ENCODE results near the gene BOLA1.
A peak's percentile ranks its signal among the peaks of the same experiment; 100 is the strongest.
"Not testable (repeated sequence)": the region's sequence is repeated elsewhere in the genome, so short reads cannot be mapped to it uniquely, and the experiment has no call there.

The BOLA1 gene, protein sequence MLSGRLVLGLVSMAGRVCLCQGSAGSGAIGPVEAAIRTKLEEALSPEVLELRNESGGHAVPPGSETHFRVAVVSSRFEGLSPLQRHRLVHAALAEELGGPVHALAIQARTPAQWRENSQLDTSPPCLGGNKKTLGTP

DNA sequence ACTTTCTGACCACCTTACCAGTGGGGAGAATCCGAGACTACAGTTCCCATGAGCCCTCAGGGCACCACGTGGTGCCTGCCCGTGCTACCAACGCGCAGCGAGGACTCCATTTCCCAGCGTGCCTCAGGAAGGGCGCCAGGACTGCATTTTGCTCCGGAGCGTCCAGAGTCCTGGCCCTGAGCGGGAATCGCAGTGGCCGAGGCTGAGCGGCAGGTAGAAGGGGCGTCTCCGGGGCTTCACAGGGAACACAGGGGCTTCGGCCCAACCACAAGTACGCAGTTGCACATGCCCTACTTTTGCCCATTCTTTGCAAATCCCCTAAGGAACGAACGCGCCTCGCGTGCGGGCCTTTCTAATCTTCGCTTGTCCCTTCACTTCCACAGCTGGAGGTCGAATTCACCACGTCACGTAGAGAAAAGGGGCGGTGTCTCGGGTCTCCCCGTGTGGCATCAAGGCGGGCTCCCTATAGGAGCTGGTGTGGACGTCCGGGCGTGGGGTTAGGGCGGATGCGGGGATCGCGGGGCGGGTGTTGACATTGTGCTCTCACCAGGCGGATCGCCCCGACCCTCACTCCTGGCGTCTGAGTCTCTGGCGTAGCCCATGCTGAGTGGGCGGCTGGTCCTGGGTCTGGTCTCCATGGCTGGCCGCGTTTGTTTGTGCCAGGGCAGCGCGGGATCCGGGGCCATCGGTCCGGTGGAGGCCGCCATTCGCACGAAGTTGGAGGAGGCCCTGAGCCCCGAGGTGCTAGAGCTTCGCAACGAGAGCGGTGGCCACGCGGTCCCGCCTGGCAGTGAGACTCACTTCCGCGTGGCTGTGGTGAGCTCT lies at the start of gene BOLA1:
Gene BOLA1, plus strand, starts transcription at position 109 of the 825 bp plus-strand sequence. Its CDS starts 492 bp downstream, at position 601.
- peak; percentile 86 for DNase-seq (ENCODE audit: low read depth)

DNA sequence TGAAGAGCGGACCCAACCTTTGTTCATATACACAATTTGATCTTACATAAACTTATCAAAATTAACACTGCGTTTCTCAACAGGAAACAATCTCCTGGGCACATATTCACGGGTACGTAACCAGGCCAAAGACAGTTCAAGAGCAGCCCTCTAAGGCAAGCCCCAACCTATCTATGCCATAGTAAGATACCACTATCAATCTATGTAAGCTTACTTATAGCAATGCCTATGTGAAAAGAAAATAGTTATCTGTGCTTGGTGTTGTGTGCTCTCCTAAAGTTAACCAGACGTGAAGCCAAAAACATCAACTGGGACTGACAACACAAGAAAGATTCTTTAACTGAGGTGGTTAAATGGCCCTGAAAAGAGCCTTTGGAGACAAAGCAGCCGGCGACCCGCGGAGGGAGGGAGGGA lies 49.4 kb upstream of the BOLA1 start:
- DNase-seq (ENCODE audit: low read depth), result no peak

DNA sequence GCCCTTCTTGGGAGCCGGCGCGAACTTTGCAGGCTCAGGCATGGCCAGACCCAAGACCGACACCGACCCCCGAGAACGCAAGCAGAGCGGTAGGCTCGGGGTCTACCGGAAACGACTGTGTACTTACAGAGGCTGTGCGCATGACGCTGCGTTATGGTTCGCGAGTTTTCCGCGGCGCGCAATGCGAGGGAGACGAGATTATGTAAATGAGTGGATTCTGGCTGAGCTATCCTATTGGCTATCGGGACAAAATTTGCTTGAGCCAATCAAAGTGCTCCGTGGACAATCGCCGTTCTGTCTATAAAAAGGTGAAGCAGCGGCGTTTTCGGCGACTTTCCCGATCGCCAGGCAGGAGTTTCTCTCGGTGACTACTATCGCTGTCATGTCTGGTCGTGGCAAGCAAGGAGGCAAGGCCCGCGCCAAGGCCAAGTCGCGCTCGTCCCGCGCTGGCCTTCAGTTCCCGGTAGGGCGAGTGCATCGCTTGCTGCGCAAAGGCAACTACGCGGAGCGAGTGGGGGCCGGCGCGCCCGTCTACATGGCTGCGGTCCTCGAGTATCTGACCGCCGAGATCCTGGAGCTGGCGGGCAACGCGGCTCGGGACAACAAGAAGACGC lies 48.5 kb upstream of the BOLA1 start:
- DNase-seq (ENCODE audit: low read depth), result not testable (repeated sequence)

DNA sequence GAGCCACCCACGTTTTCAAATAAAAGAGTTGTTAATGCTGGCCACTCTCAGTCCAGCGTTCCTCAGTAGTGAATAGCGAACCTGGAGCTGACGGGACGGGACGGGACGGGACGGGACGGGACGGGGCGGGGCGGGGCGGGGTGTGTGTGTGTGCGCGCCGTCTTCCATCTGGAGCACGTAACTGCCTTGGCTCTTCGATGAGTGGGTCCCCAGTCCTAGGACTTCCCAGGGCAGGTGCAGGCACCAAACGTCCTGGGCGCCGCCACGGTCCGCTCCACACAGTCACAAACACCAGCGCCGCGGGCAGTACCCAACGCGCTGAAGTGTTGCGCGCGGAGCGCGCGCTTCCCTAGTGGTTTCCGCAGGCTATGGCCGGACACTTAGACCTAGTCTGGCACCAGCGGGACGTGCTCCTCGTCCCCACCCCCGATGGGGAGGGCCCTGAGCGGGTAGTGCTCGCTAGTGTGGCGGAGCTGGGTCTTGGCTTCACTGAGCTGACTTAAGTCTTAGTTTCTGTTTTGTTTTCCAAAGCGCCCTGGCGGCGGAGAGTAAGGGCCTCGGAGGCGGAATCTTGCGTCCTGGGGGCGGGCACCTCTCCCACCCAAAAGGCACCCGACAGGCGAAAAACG lies 47.7 kb upstream of the BOLA1 start:
- not testable (repeated sequence) for DNase-seq (ENCODE audit: low read depth)

DNA sequence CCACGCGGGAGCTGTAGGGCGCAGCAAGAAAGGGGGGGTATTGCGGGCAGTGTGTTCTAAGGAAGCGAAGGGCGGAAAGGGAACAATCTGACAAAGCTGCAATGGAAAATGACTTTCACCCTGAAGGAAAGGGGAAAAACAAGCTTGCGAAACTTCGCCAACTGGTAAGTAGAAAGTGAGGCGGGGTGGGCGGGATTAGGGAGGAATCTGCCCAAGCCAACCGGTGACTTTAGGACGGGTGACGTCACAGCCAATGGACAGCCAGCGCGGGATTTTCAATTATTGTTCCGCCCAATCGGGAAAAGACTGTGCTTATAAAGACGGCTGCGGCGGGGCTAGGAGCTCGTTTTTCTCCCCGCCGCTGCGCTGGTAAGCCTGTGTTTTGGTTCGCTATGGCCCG lies 47.1 kb upstream of the BOLA1 start:
- not testable (repeated sequence) for DNase-seq (ENCODE audit: low read depth)

DNA sequence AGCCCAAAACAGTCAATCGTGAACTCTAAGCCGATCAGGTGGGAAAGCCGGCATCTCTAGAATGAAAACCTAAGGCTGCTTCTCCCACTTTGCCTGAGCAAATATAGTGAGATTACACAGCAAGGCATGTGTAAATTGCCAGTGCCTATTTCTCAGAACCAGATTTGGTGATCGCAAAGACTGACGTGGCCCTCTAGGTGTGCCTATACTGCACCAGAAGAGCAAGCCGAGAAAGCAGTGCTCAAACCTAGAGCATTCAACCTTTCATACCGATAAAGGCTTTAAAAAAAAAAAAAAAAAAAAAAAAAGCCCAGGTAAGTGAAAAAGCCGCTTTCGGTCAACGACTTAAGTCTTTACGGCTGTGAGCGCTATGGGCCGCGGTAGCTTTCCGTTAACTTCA lies 39.1 kb upstream of the BOLA1 start:
- not testable (repeated sequence) for DNase-seq (ENCODE audit: low read depth)

DNA sequence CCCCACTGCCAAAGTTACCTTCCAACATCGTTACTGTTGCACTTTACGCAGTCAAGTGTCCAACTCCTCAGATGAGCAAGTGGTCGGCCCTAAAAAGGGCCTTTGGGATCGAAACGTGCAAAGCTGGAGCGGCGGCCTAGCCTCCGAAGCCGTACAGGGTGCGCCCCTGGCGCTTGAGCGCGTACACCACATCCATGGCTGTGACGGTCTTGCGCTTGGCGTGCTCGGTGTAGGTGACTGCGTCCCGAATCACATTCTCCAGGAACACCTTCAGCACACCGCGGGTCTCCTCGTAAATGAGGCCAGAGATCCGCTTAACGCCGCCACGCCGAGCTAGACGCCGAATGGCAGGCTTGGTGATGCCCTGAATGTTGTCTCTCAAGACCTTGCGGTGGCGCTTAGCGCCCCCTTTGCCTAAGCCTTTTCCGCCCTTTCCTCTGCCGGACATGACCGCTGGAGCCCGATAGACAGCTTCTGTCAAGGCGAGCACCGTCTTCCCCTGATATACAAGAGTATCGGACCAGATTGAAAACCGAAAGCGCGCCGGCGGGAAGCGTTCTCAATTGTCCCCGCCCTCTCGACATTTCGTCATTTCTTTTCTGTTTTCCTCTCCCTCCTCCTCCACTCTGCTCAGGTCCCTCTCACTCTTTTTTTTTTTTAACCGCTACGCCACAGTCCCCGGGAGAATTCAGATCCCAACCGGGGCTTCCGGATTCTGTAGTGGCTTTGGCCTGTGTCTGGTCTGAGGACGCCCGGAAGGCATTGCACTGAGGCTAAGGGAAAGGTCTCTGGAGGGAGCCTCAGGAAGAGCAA lies 38.5 kb upstream of the BOLA1 start:
- DNase-seq (ENCODE audit: low read depth), result not testable (repeated sequence)

DNA sequence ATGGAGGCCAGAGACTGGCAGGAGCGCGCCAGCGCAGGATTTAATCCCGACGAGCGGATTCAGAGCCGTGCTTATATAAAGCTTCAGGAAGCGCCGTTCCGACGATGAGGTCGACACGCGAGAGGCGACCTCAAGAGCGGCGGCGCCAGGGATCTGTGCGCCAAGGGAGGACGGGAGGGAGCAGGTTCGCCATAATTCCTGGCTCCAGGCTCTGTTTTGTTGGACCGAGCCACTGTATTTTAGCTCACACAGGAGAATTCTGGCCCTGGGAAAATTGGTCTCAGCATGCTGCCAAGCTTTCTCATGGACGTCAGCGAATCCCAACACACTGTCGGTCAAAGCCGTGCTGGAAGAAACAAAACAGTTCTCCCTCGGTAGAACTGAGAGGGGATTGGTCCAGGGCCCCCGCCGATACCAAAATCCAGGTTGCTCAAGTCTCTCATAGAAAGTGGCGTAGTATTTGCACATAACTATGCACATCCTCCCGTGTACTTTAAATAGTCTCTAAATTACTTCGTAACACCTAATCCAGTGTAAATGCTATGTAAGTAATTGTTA lies 37.8 kb upstream of the BOLA1 start:
- DNase-seq (ENCODE audit: low read depth), result not testable (repeated sequence)

DNA sequence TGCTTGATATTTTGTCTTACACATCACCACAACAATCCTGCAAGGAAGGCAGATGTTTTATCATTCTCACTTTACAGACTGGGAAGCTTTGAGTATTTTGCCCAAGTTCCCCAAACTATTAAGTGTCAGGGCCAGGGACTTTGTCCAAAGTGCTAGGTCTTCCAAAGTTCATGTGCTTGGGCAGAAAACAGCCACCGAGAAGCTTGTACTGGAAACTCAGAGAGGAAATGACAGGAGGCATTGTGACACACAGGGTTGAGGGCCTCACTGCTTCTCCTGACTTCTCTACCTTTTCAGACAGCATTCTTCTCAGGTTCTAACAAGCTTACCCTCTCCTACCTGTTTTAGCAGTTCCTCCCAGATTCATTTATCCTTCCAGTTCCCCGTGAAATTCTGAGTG lies 32.5 kb upstream of the BOLA1 start:
- not testable (repeated sequence) for DNase-seq (ENCODE audit: low read depth)

DNA sequence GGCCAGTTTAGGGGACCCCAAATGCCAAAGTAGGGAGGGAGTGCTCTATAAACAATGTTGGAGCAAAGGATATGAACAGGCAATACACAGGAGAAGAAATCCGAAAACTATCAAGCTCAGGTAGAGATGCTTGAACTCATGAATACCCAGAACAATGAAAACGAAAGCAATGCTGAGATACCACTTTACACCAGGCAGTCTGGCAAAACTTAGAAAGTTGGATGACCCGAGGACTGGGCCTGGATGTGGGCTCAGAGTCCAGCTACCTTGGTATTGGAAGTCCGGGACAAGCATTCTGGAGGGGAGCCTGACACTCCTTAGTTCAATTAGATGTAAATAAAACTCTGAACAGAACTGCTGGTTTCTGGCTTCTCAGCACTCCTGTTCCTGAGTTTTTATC lies 26.3 kb upstream of the BOLA1 start:
- not testable (repeated sequence) for DNase-seq (ENCODE audit: low read depth)

DNA sequence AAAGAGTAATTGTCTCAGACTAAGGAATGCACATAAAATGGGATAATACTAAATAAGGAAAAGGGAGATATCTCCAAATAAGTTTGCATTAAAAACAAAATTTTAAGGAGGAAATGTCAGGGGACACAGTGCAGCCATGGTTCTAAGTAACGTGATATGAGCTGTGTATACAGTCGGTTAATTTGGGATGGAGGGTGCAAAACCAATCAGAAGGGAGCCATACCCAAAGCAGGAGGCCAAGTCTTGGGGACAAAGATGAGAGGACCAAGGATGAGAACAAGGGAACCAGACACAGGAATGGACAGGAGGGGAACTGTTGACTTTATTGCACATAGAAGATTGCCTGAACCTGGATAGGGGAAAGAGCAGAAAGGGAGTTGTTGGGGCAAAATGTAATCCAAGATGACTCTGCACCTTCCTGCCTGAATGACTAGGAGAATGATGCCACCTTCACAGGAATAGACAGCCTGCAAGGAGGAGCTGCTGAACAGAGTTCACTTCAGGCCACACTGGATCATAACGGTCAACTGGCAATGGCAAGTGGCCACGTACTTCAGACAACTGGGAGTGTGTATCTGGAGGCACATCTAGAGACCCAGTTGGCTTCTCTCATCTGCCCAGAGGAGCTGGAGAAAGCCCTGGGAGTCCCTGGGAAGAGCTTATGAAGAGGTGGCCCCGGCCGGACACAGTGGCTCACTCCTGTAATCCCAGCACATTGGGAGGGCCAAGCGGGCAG lies 22.0 kb upstream of the BOLA1 start:
- DNase-seq (ENCODE audit: low read depth), result no peak

DNA sequence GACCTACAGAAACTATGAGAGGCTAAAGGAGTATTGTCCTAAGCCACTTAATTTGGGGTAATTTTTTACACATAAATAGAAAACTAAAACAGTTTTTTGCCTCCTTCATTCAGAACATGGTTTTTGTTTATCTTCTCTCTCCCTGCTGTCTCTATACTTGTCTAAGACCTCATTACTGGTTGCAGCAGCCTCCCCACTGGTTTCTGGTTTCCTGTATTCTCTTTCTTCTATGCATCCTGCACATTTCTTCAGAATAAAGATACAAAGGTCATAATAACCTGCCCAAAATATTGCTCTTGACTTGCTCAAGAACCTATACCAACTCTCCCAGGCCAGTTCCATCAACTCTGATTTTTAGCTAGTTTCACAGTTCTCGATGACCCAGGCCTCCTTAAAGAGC lies 19.8 kb upstream of the BOLA1 start:
- no peak for DNase-seq (ENCODE audit: low read depth)

DNA sequence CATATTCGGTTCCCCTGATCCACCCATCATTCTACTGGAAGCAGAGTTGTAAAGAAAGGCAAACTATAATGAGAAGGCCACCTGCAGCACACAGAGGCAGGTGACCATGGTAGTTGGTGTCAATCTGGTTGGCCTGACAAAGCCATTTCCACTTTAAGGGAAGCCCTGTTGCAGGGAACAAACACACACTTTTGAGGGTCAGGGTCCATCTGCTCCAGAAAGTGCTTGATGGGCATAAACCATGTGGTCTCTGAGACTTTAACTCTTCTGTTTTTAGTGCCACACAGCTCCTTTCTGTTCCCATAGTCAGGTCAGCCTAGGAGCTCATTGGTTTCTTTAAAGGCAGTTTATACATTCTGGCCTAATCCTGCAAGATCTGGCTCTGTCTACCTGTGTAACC lies 17.5 kb upstream of the BOLA1 start:
- no peak for DNase-seq (ENCODE audit: low read depth)

DNA sequence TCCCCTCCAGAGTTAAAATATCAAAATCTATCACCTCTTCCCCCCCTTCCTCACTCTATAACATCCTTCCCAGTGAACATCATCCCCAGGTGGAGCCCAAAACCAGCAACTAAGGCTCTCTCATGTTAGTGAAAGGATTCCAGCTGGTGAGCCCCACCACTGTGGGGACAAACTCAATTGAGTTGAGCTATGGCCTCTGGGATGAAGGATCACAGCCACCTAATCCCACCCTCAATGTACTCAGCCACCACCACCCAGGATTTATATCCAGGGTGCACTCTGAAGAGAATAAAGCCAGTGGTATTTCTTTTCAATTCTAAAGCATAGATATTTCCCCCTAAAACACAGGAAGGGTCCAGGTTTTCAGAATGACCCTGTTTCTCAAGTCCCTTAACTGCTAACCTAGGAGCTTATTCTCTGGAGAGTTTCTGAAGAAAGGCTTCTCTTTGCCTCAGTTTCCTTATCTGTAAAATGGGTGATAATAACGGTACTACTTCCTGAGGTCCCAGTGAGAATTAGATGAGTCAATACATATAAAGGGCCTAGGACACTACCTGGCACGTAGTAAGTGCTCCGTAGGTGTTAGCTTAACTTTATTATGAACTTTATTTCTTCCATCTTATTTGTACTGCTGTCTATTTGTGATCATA lies 15.6 kb upstream of the BOLA1 start:
- no peak for DNase-seq (ENCODE audit: low read depth)

DNA sequence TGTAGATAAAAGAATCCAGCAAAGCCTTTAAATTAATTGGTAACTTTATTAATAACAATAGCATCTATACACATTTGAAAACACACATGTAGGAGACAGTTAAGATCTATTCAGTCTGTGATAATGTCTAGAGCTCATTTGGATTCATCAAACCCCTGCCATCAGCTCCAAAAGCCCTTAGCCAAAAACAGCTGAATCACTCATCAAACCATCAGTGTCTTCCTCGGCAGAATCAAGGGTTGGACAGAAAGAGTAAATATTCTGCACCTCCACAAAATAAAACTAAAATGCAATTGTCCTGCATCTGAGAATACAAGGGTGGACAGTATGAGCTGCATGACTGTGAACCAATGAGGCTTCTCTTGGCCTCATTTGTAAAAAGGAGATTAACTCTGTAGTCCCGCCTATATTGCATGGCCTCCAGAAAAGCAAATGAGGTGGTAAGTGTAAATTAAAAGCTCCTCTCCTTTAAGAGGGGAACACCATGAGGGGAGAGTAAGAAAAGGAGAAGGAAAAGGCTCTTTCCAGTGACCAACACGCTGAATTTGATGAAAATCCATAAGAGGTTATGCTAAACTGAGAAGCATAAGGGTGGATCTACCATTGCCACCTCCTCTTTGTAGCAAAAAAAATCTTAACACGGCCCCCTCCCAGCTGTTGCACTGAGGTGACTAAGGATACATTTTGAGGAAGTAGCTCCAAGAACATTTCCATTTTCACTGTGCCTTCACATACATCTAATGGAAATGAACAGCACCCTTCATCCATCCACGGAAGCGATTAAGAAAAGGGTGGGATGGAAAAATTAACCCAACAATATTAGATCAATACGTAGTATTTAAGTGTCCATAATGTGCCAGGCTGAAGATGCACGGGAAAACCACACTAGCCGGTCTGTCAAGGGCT lies 14.7 kb upstream of the BOLA1 start:
- DNase-seq (ENCODE audit: low read depth), result no peak

DNA sequence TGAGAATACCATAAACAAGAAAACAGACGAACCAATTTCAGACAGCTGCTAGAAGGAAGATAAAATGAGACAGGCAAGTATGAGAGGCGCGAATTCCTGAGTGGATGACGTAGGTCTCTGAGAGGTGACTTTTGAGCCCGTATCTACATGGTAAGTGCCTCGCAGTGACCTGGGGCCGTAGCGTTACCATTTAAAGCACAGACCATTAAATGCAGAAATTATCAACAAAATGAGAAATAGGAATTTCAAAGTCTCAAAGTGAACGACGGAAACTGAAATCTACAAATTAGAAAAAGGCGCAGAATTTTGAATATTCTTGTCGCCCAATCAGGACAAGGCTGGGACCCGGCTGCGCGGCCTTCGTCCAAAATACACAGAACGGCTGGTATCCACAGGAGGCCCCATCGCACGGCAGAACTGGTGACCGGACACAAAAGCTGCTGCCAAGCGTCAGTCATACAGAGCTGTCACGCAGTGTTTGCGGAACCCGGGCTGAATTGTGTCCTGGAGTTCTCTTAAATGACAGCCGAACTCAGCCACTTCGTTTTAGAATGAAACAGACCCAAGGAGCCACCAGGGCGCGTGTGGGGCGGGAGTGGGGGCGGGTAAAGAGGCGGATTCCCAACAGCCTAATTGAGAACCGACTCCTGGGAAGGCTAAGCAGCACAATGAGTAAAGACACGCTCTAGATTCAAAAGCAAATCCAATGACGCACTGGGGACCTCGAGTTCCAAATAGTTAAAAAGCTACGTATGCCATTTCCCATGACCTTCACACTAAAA lies 13.8 kb upstream of the BOLA1 start:
- peak; percentile 60 for DNase-seq (ENCODE audit: low read depth)

DNA sequence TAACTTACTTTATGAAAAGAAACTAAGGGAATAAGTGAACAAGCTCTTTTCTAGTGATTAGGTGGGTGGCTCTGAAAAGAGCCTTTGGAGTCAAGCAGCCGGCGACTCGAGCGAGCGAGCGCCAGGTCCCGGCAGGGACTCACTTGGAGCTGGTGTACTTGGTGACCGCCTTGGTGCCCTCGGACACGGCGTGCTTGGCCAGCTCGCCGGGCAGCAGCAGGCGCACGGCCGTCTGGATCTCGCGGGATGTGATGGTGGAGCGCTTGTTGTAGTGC lies 13.3 kb upstream of the BOLA1 start:
- not testable (repeated sequence) for DNase-seq (ENCODE audit: low read depth)

DNA sequence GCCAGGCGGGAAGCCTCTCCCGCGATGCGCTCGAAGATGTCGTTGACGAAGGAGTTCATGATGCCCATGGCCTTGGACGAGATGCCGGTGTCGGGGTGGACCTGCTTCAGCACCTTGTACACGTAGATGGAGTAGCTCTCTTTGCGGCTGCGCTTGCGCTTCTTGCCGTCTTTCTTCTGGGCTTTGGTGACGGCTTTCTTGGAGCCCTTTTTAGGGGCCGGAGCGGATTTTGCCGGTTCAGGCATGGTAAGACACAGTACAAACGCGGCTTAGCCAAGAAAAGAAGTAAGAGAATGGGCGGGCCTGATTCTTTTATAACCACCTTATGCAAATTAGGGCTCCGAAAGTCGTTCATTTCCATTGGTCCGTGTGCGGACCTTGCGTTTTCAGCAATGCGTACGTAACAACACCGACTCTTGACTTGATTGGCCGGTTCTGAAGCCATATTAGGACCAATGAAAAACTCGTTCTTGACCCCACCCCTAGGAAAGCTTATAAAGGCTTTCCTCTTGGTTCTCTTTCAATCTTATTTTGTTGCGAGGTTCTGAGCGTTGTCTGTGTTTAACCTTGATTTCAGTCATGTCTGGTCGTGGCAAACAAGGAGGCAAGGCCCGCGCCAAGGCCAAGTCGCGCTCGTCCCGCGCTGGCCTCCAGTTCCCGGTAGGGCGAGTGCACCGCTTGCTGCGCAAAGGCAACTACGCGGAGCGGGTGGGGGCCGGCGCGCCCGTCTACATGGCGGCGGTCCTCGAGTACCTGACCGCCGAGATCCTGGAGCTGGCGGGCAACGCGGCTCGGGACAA lies 12.8 kb upstream of the BOLA1 start:
- peak; percentile 98 for DNase-seq (ENCODE audit: low read depth)
